Kidney glomerular epithelial cell (primary cell): ENCODE data around the gene CD27.
A peak's percentile ranks its signal among the peaks of the same experiment; 100 is the strongest.
"Not testable (repeated sequence)": the region's sequence is repeated elsewhere in the genome, so short reads cannot be mapped to it uniquely, and the experiment has no call there.

Experiments
- DNase-seq: peaks from one replicate; lab custom pipeline; 2025; lab: John Stamatoyannopoulos, UW

The CD27 gene

GRCh38 chr12:6444704-6445688 lies at the start of gene CD27:
CD27 (plus strand) TSS chr12:6444955; CDS start chr12:6445096, 141 bp downstream.
- no peak for DNase-seq

GRCh38 chr12:6396031-6396430 lies 48.7 kb upstream of the CD27 start:
- no peak for DNase-seq

- no peak for DNase-seq
These were observed 44.7 kb upstream of the CD27 start for GRCh38 chr12:6399884-6400644.

GRCh38 chr12:6404390-6404789 lies 40.4 kb upstream of the CD27 start:
- no peak for DNase-seq

- DNase-seq, result no peak
These were observed 38.8 kb upstream of the CD27 start for GRCh38 chr12:6405963-6406362.

GRCh38 chr12:6407236-6407954 lies 37.4 kb upstream of the CD27 start:
- no peak for DNase-seq

GRCh38 chr12:6416596-6416995 lies 28.2 kb upstream of the CD27 start:
- DNase-seq, result no peak

- DNase-seq, result no peak
These were observed 26.0 kb upstream of the CD27 start for GRCh38 chr12:6418796-6419195.

GRCh38 chr12:6420364-6420763 lies 24.4 kb upstream of the CD27 start:
- DNase-seq, result no peak

- DNase-seq, result peak; percentile 66
These were observed 21.3 kb upstream of the CD27 start for GRCh38 chr12:6423267-6424007.

GRCh38 chr12:6424008-6424347 lies 20.8 kb upstream of the CD27 start:
- DNase-seq, result no peak

- no peak for DNase-seq
These were observed 19.9 kb upstream of the CD27 start for GRCh38 chr12:6424866-6425265.

- no peak for DNase-seq
These were observed 18.9 kb upstream of the CD27 start for GRCh38 chr12:6425590-6426531.

- DNase-seq, result no peak
These were observed 17.7 kb upstream of the CD27 start for GRCh38 chr12:6426882-6427671.

GRCh38 chr12:6427796-6428195 lies 17.0 kb upstream of the CD27 start:
- not testable (repeated sequence) for DNase-seq

- DNase-seq, result no peak
These were observed 16.4 kb upstream of the CD27 start for GRCh38 chr12:6428326-6428725.

- DNase-seq, result peak; percentile 92
These were observed 14.4 kb upstream of the CD27 start for GRCh38 chr12:6430124-6430989.

GRCh38 chr12:6432991-6433390 lies 11.8 kb upstream of the CD27 start:
- DNase-seq, result no peak
